Neural progenitor cell (in vitro differentiated cells): Measurements from ENCODE around the gene MYBPC1. TPM values are rescaled to one million over a fixed set of nuclear protein-coding genes. Genes with fewer than 3 reads are reported as not detected.

Experiments
- DNase-seq: peaks from one replicate; pipeline ENCODE4 v3.0.0-alpha.2; 2016; ENCODE audit warnings: low spot score
- H2AFZ ChIP-seq: fragments of 200-600 bp; sonication (generic); replicated peaks from 2 replicates; pipeline ENCODE4 v1.6.1; 2016; ENCODE audit warnings: antibody characterized with exemption
- H3F3A ChIP-seq: fragments of 200-600 bp; sonication (generic); 2 replicates; pipeline ENCODE4 v1.6.1; 2016; ENCODE audit warnings: antibody characterized with exemption, low read depth
- H3K27ac ChIP-seq: fragments of 200-600 bp; sonication (generic); 2 replicates; pipeline ENCODE4 v1.5.1; 2016; ENCODE audit warnings: mild to moderate bottlenecking
- H3K27me3 ChIP-seq: fragments of 200-600 bp; sonication (generic); 2 replicates; pipeline ENCODE4 v1.6.1; 2016; ENCODE audit warnings: mild to moderate bottlenecking, moderate library complexity
- H3K36me3 ChIP-seq: fragments of 200-600 bp; sonication (generic); 2 replicates; pipeline ENCODE4 v1.5.1; 2016
- H3K4me1 ChIP-seq: fragments of 200-600 bp; sonication (generic); 2 replicates; pipeline ENCODE4 v1.6.1; 2016; ENCODE audit warnings: mixed run types
- H3K4me2 ChIP-seq: fragments of 200-600 bp; sonication (generic); 2 replicates; pipeline ENCODE4 v1.6.1; 2016
- H3K4me3 ChIP-seq: fragments of 200-600 bp; sonication (generic); 2 replicates; pipeline ENCODE4 v1.5.1; 2016
- H3K79me2 ChIP-seq: fragments of 200-600 bp; sonication (generic); 2 replicates; pipeline ENCODE4 v1.6.1; 2016; ENCODE audit warnings: low read depth
- H3K9ac ChIP-seq: fragments of 200-600 bp; sonication (generic); 2 replicates; pipeline ENCODE4 v1.6.1; 2016
- H3K9me3 ChIP-seq: fragments of 200-600 bp; sonication (generic); 2 replicates; pipeline ENCODE4 v1.5.1; 2016; ENCODE audit warnings: low read depth
- H4K20me1 ChIP-seq: fragments of 200-600 bp; sonication (generic); 2 replicates; pipeline ENCODE4 v1.6.1; 2016; ENCODE audit warnings: low read depth
- H3K27ac Mint-ChIP-seq: 3 replicates; pipeline ENCODE4 v1.8.0; 2021; ENCODE audit warnings: mixed read lengths
- H3K27me3 Mint-ChIP-seq: 2 replicates; pipeline ENCODE4 v1.8.0; 2022; ENCODE audit warnings: low read depth, mild to moderate bottlenecking, inconsistent platforms, moderate library complexity, mixed read lengths; ENCODE audit not compliant: insufficient read depth
- H3K36me3 Mint-ChIP-seq: 3 replicates; pipeline ENCODE4 v1.8.0; 2021; ENCODE audit warnings: mixed read lengths
- H3K4me1 Mint-ChIP-seq: 3 replicates; pipeline ENCODE4 v1.8.0; 2021; ENCODE audit warnings: mixed read lengths
- H3K4me3 Mint-ChIP-seq: 3 replicates; pipeline ENCODE4 v1.8.0; 2021; ENCODE audit warnings: mild to moderate bottlenecking, moderate library complexity, mixed read lengths
- H3K9me3 Mint-ChIP-seq: 3 replicates; pipeline ENCODE4 v1.8.0; 2020; ENCODE audit warnings: mixed read lengths
- CTCF ChIP-seq: fragments of 200-600 bp; sonication (generic); IDR thresholded peaks from 2 replicates; pipeline ENCODE4 v1.5.1; 2017; ENCODE audit warnings: antibody characterized with exemption, mild to moderate bottlenecking
- EZH2 ChIP-seq: fragments of 200-600 bp; sonication (generic); IDR thresholded peaks from 2 replicates; pipeline ENCODE4 v1.6.1; 2017; ENCODE audit warnings: antibody characterized with exemption, mild to moderate bottlenecking, moderate library complexity
- EZH2phosphoT487 ChIP-seq: fragments of 200-600 bp; sonication (generic); IDR thresholded peaks from 2 replicates; pipeline ENCODE4 v1.6.1; 2017; ENCODE audit warnings: antibody characterized with exemption
- total RNA-seq: library from RNA; depleted of rRNA; stranded (reverse); fragments of >200 nt; gene quantifications from 2 replicates; pipeline ENCODE4 v1.2.3, GENCODE V29; 2015; ENCODE audit warnings: low replicate concordance

The MYBPC1 gene
- total RNA-seq, 1 donor from 2014 or later = not detected

- H3K27ac Mint-ChIP-seq = no peak overlapping the region
Measured at GRCh38 chr12:101616027-101616494, 21.3 kb downstream of the MYBPC1 start.

GRCh38 chr12:101619026-101619786 is 24.4 kb downstream of the MYBPC1 start:
- H3K27me3 Mint-ChIP-seq = peaks cover 4% of the 10 kb centered on the region
- no peaks in the 10 kb centered on the region for H3K79me2 ChIP-seq
- no peaks in the 10 kb centered on the region for H3K4me1 Mint-ChIP-seq
- H3K4me3 ChIP-seq = no peak overlapping the region
- no peak overlapping the region for H3K9ac ChIP-seq
- H3K27ac Mint-ChIP-seq = no peak overlapping the region
- H3K4me1 ChIP-seq = no peaks in the 10 kb centered on the region
- TF ChIP-seq CTCF (no peak), EZH2 (no peak), EZH2phosphoT487 (no peak)
- H4K20me1 ChIP-seq = no peaks in the 10 kb centered on the region
- no peak overlapping the region for H3K4me2 ChIP-seq
- H2AFZ ChIP-seq = no peak overlapping the region
- no peak for DNase-seq
- H3K9me3 Mint-ChIP-seq = no peaks in the 10 kb centered on the region
- H3K4me3 Mint-ChIP-seq = no peak overlapping the region
- no peaks in the 10 kb centered on the region for H3F3A ChIP-seq
- no peaks in the 10 kb centered on the region for H3K27me3 ChIP-seq
- no peaks in the 10 kb centered on the region for H3K9me3 ChIP-seq
- H3K36me3 Mint-ChIP-seq = no peaks in the 10 kb centered on the region
- H3K27ac ChIP-seq = no peak overlapping the region
- H3K36me3 ChIP-seq = no peaks in the 10 kb centered on the region

More at GRCh38 chr12:101616027-101616494, 21.3 kb downstream of the MYBPC1 start:
- H3F3A ChIP-seq = no peaks in the 10 kb centered on the region
- H3K9me3 Mint-ChIP-seq = no peaks in the 10 kb centered on the region
- no peaks in the 10 kb centered on the region for H3K36me3 Mint-ChIP-seq
- H3K79me2 ChIP-seq = no peaks in the 10 kb centered on the region
- no peak overlapping the region for H3K4me3 Mint-ChIP-seq
- H3K27me3 ChIP-seq = no peaks in the 10 kb centered on the region
- no peaks in the 10 kb centered on the region for H4K20me1 ChIP-seq
- no peak overlapping the region for H3K9ac ChIP-seq
- H3K4me3 ChIP-seq = no peak overlapping the region
- DNase-seq = no peak
- H3K4me1 ChIP-seq = no peaks in the 10 kb centered on the region
- H3K4me1 Mint-ChIP-seq = peaks cover 2% of the 10 kb centered on the region
- no peak overlapping the region for H3K27ac ChIP-seq
- H3K27me3 Mint-ChIP-seq = peaks cover 2% of the 10 kb centered on the region
- no peak overlapping the region for H2AFZ ChIP-seq
- no peak overlapping the region for H3K4me2 ChIP-seq
- no peak for TF ChIP-seq CTCF
- TF ChIP-seq EZH2phosphoT487 = no peak
- TF ChIP-seq EZH2 = no peak
- no peaks in the 10 kb centered on the region for H3K36me3 ChIP-seq
- no peaks in the 10 kb centered on the region for H3K9me3 ChIP-seq

- Histone ChIP-seq H3K4me2 (no peak overlapping the region), H3K9me3 (no peaks in the 10 kb centered on the region), H4K20me1 (no peaks in the 10 kb centered on the region), H3K9ac (no peak overlapping the region), H3F3A (no peaks in the 10 kb centered on the region), H3K79me2 (no peaks in the 10 kb centered on the region), H2AFZ (no peak overlapping the region), H3K36me3 (no peaks in the 10 kb centered on the region), H3K4me1 (no peaks in the 10 kb centered on the region), H3K4me3 (no peak overlapping the region), H3K27me3 (no peaks in the 10 kb centered on the region), H3K27ac (no peak overlapping the region)
- Mint-ChIP-seq H3K36me3 (no peaks in the 10 kb centered on the region), H3K27ac (no peak overlapping the region), H3K4me3 (no peak overlapping the region), H3K27me3 (peaks cover 4% of the 10 kb centered on the region), H3K9me3 (no peaks in the 10 kb centered on the region), H3K4me1 (no peaks in the 10 kb centered on the region)
- no peak for DNase-seq
- TF ChIP-seq EZH2 (no peak), EZH2phosphoT487 (no peak), CTCF (no peak)
Measured at GRCh38 chr12:101619858-101620761, 25.3 kb downstream of the MYBPC1 start.
